GM19463 (cell line): ENCODE results near the gene SKP2.
"Not testable (repeated sequence)": the region's sequence is repeated elsewhere in the genome, so short reads cannot be mapped to it uniquely, and the experiment has no call there.

Source experiments
- ATAC-seq: cut with Tn5 transposase; IDR thresholded peaks from one replicate; pipeline ENCODE4 v1.9.1; 2021; ENCODE audit warnings: mild to moderate bottlenecking, moderate library complexity; ENCODE audit not compliant: unreplicated experiment

The SKP2 gene

GRCh38 chr5:36151434-36152323 is at the start of gene SKP2, which contains the start of gene LMBRD2:
Gene SKP2 (plus strand): TSS chr5:36152111. CDS start chr5:36152263, 152 bp downstream.
Gene LMBRD2 (minus strand): TSS chr5:36151887. CDS start chr5:36143349, 8,538 bp downstream.
- ATAC-seq: peak; percentile 98

DNA sequence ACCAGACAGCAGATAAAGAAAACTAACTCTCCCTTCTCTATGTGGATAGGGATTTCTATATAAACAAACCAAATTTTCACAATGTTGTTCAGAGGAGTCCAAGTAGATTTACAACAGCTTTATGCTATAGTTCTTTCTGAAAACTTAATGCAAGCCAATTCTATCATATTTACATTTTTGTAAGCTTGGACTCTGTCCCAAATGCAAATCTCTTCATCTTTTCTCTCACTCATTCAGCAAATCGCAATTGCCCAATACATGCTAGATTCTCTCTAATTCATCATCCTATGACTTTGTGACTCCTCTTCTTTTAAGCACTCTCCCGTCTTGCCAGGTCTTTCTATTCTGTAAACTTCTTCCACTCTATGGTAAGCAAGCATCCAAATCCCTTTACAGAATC is 46.1 kb upstream of the SKP2 start:
- no peak for ATAC-seq

DNA sequence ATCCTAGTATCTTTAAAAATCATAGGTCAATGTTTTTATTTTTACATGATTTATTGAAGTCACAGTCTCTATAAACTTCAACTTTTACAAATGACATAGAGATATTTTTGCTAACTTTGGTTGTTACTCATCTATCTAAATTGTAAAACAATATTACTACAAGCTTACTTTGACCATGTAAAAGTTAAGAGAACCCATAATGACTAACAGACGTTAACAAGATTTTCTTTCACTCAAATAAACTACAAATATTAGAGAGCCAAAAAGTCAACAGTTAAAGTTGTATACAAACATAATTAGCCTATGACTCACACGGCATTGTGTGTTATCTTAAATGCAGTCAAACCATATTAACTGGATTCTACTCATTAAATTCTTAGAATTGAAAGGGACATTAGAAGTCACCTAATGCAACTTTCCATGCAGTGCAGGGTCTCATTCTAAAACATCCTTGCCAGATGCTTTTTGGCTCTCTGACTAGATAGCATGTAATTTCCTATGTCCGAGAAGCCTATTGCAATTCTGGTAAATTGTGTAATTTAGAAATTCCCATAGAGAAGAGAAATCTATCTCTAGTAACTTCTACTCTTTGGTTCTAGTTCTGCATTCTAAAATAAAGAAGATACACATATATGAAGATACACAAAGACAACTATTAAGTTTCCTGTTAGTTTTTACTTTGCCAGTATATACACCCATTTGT is 43.0 kb upstream of the SKP2 start:
- no peak for ATAC-seq

GRCh38 chr5:36111238-36111637 is 40.7 kb upstream of the SKP2 start:
- no peak for ATAC-seq

GRCh38 chr5:36125868-36126267 is 26.0 kb upstream of the SKP2 start:
- ATAC-seq: no peak

- ATAC-seq: no peak
These were observed 23.1 kb upstream of the SKP2 start for GRCh38 chr5:36128795-36129194.

DNA sequence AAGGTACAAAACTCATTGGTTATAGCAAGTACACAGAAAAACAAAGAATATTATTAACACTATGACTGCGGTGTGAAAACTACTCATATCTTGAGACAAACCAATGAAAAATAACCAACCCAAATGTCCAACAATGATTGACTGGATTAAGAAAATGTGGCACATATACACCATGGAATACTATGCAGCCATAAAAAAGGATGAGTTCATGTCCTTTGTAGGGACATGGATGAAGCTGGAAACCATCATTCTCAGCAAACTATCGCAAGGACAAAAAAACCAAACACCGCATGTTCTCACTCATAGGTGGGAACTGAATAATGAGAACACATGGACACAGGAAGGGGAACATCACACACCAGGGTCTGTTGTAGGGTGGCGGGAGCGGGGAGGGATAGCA is 22.2 kb upstream of the SKP2 start:
- not testable (repeated sequence) for ATAC-seq

DNA sequence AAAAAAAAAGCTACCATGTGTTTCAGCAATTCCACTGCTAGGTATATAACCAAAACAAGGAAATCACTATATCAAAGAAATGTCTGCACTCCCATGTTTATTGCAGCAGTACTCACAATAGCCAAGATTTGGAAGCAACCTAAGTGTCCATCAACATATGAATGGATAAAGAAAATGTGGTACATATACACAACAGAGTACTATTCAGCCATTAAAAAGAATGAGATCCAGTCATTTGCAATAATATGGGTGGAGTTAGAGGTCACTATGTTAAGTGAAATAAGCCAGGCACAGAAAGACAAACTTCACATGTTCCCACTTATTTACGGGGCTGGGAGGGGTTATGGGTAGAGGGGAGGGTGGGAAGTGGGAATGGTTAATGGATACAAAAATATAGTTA is 18.9 kb upstream of the SKP2 start:
- ATAC-seq: not testable (repeated sequence)

- ATAC-seq: no peak
These were observed 15.9 kb upstream of the SKP2 start for GRCh38 chr5:36135988-36136387.

DNA sequence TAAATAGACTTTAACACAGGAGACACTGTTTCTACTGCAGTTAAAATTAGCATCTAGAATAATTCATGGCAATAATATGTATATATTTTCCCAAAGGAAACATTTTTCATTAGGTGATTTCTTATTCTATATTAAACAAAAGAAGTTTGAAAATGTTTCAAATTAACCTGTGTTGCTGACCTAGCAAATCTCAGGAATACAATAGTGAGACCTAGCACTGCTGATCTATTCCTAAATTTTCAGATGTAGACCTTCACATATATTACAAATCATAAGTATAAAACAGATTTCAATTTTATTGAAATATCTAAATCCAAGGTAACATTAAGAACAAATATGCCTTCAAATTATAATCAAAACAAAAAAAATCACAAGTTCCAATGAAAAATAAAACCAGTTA is 15.3 kb upstream of the SKP2 start:
- no peak for ATAC-seq

DNA sequence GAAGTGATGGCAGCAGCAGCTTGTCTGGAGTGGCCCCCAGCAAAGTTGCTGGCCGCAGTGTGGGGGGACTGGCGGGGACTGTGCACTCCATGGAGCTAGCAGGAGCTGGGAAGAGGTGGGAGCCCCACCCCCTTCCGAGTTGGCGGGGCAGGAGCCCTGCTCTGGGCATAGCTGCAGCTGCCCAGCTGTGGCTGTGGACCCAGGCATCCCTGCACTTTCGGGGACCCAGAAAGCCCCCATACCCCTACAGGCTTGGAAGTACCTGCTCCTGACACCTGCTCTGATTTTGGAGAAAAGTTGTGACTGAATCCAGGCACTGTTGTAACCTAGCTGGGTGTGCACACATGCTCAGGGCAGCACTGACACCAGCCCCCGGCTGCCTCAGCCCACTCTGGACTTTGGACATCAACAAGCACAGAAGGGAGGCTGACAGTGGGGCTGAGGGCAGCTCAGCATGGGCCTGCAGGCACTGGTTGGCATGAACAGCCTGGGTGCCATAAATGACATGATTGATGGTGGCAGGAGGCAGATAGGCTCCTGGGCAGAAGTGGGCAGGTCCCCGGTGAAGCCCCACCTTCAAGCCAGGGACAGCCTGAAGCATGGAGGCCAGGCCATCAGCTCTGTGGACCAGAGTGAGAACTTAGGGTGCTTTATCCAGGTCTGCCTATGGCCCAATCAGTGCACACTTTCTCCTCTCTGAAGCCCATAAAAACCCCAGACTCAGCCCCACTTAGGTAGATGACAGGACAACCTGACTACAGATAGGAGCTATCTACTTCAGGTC is 12.8 kb upstream of the SKP2 start:
- no peak for ATAC-seq

DNA sequence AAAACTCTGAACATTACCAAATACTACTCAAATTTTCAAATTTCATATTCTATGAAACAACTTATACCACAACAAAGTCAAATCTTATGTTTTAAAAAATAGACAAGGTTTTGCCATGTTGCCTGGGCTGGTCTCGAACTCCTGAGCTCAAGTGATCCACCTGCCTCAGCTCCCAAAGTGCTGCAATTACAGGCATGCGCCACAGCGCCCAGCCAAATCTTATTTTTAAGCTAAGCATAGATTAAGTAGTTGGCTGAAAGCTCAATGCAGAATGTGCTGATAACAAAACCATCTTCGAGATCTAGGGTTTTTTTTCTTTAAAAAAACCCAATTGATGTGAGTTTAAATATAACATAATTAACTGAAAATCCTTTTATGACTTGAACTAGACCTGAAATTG is 6.6 kb upstream of the SKP2 start:
- no peak for ATAC-seq

DNA sequence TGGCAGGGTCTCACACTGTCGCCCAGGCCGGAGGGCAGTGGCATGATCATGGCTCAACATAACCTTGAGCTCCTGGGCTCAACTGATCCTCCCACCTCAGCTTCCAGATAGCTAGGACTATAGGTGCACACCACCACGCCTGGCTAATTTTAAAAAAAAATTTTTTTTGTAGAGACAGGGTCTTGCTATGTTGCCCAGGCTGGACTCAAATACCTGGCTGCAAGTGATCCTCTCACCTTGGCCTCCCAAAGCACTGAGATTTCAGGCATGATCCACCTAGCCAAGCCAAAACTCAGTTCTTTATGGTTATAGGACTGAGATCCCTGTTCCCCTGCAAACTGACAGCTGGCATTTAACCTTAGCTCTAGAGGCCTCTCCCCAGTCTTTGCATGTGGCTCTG is 5.5 kb upstream of the SKP2 start:
- no peak for ATAC-seq

DNA sequence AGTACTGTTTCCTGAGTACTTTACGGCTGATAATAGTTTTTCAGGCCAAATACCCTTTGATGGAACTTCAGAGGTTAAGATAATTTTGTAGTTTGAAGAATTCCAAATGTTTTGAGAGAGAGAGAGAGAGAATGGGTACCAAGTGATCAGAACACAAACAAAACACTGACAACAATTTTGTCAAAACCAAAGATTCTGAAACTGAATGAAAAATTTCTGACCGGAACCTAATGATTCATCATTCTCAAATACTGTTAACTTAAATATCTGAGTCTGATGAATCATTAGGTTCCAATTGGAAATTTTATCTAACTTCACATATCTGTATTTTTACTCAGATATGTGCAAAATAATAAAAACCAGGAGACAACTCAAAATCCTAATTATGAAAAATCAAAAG is 4.2 kb upstream of the SKP2 start:
- no peak for ATAC-seq

- ATAC-seq: no peak
These were observed 1.1 kb upstream of the SKP2 start for GRCh38 chr5:36150676-36151433.

DNA sequence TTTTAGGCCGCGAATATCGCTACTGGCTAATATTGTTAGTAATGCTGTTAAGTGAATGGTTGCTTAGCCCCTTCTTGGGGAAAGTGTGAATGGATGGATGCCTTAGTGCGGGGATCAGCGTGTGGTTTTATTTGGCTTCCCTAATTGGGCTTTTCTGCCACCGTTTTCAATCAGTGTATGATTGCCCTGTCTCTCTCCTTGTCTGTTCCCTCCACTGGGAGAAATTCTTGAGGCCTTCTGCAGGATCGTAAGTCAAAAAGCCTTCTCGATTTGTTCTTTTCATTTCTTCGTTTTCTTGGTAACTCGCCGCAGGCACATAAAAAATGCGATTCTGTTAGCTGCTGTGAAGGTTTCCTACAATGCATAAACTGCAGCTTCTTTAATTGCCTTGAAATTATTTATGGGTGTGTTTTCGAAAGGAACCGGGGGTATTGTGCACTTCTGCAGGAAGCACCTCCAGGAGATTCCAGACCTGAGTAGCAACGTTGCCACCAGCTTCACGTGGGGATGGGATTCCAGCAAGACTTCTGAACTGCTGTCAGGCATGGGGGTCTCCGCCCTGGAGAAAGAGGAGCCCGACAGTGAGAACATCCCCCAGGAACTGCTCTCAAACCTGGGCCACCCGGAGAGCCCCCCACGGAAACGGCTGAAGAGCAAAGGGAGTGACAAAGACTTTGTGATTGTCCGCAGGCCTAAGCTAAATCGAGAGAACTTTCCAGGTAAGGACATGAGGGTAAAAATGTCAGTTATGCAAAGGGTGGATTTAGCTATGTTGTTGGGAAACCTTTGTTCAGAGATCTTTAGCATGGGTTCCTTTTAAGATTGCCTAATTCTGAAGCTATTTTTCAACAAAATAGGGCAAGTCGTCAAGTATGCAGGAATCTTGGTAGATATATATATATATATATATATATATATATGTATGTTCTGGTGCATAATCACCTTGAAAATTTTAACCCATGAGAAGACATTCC is 700 bp downstream of the SKP2 start:
- no peak for ATAC-seq

GRCh38 chr5:36153298-36153677 is 1.4 kb downstream of the SKP2 start:
- ATAC-seq: no peak

DNA sequence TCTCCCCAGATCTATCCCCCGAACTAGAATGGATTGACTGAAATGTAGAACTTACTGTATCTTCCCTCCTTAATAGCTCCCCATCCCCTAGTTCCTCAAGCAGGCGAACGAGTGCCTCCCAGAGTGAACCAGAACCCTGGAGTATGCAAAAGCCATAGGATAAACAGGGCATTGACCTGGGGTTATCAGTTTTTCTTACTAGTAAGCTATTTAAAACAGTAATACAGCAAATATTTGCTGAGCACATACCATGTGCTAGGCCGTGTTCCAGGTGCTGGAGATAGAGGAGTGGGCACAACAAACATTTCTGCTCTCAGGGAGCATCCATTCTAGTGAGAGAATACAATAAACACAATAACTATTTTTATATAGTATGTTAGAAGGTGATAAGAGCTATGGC is 1.8 kb downstream of the SKP2 start:
- ATAC-seq: no peak

DNA sequence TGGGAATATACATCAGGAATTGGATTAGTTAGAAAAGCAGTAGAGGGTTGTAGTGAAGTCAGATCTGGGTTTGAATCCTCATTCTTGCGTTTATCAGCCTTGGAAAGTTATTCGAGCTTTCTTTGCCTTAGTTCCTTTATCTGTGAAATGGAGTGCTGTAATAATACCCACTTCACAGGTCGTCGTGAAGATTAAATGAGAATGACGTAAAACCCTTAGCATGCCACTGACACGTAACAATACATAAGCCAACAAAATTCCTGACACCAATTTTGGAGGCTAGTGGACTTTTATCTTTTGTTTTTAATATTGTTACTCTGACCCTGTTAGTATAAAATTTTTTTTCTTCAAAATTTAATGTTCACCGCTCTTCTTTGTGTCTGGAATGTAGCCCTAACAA is 3.4 kb downstream of the SKP2 start:
- ATAC-seq: no peak
